Measurements from ENCODE around the gene CNTNAP2.
"Not testable (repeated sequence)": the region's sequence is repeated elsewhere in the genome, so short reads cannot be mapped to it uniquely, and the experiment has no call there.

GRCh38 chr7:146191428-146191827, 74.8 kb downstream of the CNTNAP2 start:
- TF ChIP-seq CTCF (IDR thresholded peaks at IDR 0.05; ENCODE audit: low read depth, low read length, missing input control); REST (IDR thresholded peaks at IDR 0.05); TAF1 (conservative IDR thresholded peaks at IDR 0.05); EGR1 (IDR thresholded peaks at IDR 0.05; ENCODE audit: low read depth in 2 of 2); ATF3 (IDR thresholded peaks at IDR 0.05); MAX (IDR thresholded peaks at IDR 0.05); JUND (IDR thresholded peaks at IDR 0.05); GABPA (IDR thresholded peaks at IDR 0.05 in 1 of 2, conservative IDR thresholded peaks at IDR 0.05 in 1 of 2); RAD21 (IDR thresholded peaks at IDR 0.05): not testable (repeated sequence)
